GM19025 (cell line): Measurements from ENCODE around the gene YKT6.

Source experiments
- ATAC-seq: cut with Tn5 transposase; IDR thresholded peaks from one replicate; pipeline ENCODE4 v1.9.1; 2021; ENCODE audit warnings: mild to moderate bottlenecking, low read depth, moderate library complexity; ENCODE audit not compliant: unreplicated experiment

Gene YKT6

DNA sequence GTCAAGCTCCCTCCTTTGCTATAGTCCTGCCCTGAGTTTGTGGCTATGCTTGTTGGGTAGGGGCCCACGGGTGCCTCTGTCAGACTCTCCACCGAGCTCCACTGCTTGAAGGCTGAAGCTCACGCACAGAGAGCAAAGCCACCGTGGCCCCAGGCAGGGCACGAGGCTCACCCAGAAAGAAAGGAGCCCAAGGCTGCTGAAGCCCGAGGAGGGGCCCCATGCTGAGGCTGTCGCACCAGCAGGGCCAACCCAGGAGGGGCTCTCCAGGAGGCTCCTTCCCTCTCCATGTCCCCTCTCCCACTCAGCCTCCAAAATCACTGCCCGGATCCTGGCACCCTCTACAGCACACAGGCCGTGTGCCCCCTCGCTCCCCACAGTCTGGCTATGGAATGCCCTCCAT, 50.5 kb downstream of the YKT6 start:
- ATAC-seq, result no peak

GRCh38 chr7:44251881-44252280, 51.1 kb downstream of the YKT6 start:
- no peak for ATAC-seq

GRCh38 chr7:44256459-44256858, 55.7 kb downstream of the YKT6 start:
- ATAC-seq, result no peak

DNA sequence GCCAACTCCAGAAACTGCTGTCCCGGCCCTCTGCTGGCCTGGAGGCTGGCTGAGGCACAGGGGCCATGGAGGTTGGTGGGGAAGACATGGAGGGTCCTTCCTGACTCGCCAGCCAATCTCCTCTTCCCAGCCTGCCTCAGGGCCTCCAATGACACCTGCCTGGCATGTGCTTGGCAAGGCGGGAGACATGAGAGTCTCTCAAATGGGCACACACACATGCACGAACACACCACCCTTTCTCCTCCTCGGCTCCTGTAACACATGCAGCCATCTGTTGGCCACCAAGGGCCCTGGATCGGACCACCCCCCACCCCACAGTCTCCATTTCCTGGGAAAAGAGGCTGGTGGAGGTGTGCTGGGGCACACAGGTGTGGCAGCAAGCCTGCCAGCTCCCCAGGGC, 56.4 kb downstream of the YKT6 start:
- ATAC-seq, result no peak

- ATAC-seq, result peak; percentile 87
Observed at GRCh38 chr7:44257618-44258422, 57.0 kb downstream of the YKT6 start.

DNA sequence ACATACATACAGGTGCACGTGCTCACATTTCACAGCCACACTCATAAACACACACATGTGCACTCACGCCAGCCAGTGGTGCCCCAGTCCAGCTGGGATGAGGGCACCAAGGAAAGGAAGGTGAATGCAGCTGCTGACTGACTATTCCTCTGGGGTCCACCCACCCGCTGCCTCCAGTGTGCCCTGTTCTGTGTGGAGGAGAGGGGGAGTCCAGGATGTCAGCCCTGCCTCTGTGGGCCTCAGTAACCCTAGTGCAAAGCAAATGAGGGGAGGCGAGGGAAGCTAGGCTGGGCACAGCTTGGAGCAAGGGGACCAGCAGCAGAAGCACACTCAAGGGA, 57.6 kb downstream of the YKT6 start:
- ATAC-seq, result no peak

- ATAC-seq, result no peak
Observed at GRCh38 chr7:44258865-44259546, 58.2 kb downstream of the YKT6 start.

DNA sequence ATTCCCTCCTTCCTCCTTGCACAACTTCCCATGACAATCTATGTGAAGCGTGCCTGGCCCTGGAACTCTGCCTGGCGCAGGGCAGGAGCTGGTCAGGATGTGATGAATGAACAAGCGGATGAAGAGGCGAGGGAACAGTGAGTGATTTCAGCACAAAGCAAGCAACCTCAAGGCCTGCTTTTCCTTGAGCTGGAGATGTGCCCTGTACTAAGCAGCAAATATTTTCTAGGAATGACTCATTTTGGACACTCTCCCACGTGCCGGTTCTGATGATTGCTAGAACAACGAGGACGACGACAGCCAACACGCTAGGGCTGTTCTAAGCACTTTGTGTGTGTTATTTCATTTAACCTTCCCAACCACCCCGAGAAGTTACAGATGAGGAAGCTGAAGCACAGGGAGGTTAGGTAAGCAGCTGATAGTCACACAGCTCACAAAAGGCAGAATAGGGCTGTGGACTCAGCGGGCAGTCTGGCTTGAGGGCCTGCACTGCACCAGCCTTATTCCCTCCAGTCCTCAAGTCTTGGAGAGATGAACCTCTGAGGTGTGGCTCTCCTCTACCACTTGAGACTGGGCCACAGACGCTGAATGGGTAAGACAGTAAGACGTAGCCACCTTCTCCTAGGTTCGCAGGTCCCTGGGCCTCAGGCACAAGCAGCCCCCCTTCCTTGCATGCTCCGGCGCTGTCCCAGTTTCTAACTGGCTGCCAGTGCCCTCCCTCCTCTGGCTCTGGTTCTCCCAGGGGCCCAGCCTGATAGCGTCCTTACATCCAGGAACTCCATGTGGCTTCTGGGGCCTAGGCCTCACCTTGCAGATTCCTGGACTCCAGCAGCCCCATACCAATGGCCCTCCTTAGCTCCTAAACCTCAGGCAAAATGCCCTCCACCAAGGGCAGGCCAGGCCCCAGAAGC, 59.0 kb downstream of the YKT6 start:
- ATAC-seq, result no peak

DNA sequence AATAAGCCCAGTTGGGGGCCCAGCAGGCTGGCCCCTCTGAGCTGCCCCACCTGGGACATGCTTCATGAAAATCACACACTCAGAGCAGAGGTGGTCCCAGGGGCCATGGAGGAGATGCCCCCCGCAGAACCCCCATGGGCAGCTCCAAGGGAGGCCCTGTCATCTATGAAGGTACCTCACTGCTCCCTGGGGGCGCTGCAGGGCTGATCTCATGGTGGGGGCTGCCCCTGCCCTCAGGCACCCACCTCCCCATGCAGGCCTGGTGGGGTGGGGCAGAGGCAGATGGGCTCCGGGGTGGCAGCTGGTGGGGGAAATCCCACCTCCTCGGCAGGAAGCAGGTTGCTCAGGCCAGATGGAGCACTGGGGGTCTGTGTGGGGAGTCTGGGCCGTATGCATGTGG, 60.5 kb downstream of the YKT6 start:
- ATAC-seq, result no peak

DNA sequence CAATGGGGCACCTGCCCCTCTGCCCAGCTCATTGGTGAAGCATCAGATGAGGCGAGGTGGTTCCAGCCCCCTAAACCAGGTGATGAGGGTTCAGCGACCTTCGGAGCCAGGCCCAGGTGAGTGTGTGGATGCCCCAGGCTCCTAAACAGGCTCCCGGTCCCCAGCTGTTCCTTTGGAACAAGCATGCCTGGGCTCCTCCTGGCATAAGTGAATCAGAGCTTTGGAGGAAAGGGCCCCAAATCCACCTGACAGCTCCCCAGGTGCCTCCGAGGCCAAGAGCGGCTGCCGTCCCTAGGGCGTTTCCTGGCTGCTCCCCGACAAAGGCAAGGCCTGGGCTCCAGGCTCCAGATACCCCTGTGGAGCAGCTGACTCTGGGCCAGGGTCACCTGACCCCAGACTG, 61.3 kb downstream of the YKT6 start:
- ATAC-seq, result no peak

GRCh38 chr7:44263326-44264082, 62.7 kb downstream of the YKT6 start:
- ATAC-seq, result no peak
